Endothelial cell of umbilical vein (primary cell): ENCODE data around the gene PCDH15. TPM values are rescaled to one million over a fixed set of nuclear protein-coding genes. Genes with fewer than 3 reads are reported as not detected.

Experiments used
- BruUV-seq: library from RNA; stranded (reverse); fragments of 400-500 nt; replicated peaks from 2 replicates; lab custom pipeline; 2021; lab: Mats Ljungman, UMichigan
- CTCF ChIA-PET: fragments of 300-600, 350-600 bp; sonication (Branson Sonifier 250); formaldehyde crosslinking; loops from one replicate; lab custom pipeline; 2021; ENCODE audit warnings: antibody characterized with exemption, inconsistent platforms; lab: Charles Lee
- POLR2A ChIA-PET: fragments of 300-600, 350-600 bp; sonication (Branson Sonifier 250); formaldehyde crosslinking; loops from one replicate; lab custom pipeline; 2021; ENCODE audit warnings: antibody characterized with exemption, inconsistent platforms; lab: Charles Lee
- DNase-seq: peaks from one replicate; pipeline ENCODE4 v3.0.0-alpha.2; 2011; ENCODE audit warnings: low read depth, low spot score
- FAIRE-seq: peaks from 2 replicates; lab custom pipeline; 2011; peaks lifted over from hg19 to GRCh38; lab: Jason Lieb, UNC
- H2AFZ ChIP-seq: 2 replicates; pipeline ENCODE4 v1.6.0; 2012; ENCODE audit warnings: low read depth, low read length, control low read depth, inconsistent platforms
- H3K27ac ChIP-seq: 2 replicates; pipeline ENCODE4 v1.5.1; 2011; ENCODE audit warnings: low read depth, mild to moderate bottlenecking, control low read depth, low read length, moderate library complexity; ENCODE audit not compliant: insufficient read depth
- H3K27me3 ChIP-seq, 2 experiments: 2 replicates each; pipeline versions ENCODE4 v1.6.0 to v1.6.1; 2011; ENCODE audit warnings: low read length in 2 of 2, mixed read lengths in 1 of 2; ENCODE audit not compliant: control insufficient read depth in 2 of 2, insufficient read depth in 2 of 2
- H3K36me3 ChIP-seq, 2 experiments: 2 replicates in 1 of 2; 3 replicates in 1 of 2; pipeline ENCODE4 v1.5.1; 2011; ENCODE audit warnings: low read length in 2 of 2, mild to moderate bottlenecking in 1 of 2, moderate library complexity in 1 of 2; ENCODE audit not compliant: control insufficient read depth in 2 of 2, insufficient read depth in 2 of 2; ENCODE audit errors: extremely low read depth in 1 of 2
- H3K4me1 ChIP-seq: 3 replicates; pipeline ENCODE4 v1.5.1; 2011; ENCODE audit warnings: mild to moderate bottlenecking, low read length; ENCODE audit not compliant: control insufficient read depth, insufficient read depth; ENCODE audit errors: extremely low read depth
- H3K4me2 ChIP-seq: 2 replicates; pipeline ENCODE4 v1.6.1; 2011; ENCODE audit warnings: low read length, control low read depth, mixed read lengths; ENCODE audit not compliant: insufficient read depth
- H3K4me3 ChIP-seq, 3 experiments: fragments of 200-600 bp in 1 of 3; sonication (generic), shearing (Covaris generic) in 1 of 3; replicated peaks in 1 of 3; 2 replicates each; pipeline ENCODE4 v1.5.1; 2011 to 2016; ENCODE audit warnings: control low read depth in 3 of 3, low read length in 3 of 3, mild to moderate bottlenecking in 2 of 3, inconsistent platforms in 1 of 3, low read depth in 1 of 3, moderate library complexity in 1 of 3; ENCODE audit not compliant: insufficient read depth in 1 of 3
- H3K79me2 ChIP-seq: 2 replicates; pipeline ENCODE4 v1.6.0; 2012; ENCODE audit warnings: low read length, inconsistent platforms; ENCODE audit not compliant: control insufficient read depth, insufficient read depth
- H3K9ac ChIP-seq: replicated peaks from 2 replicates; pipeline ENCODE3; 2011; ENCODE audit warnings: low read length, control low read depth; ENCODE audit not compliant: insufficient read depth; ENCODE audit errors: extremely low read depth
- H3K9me1 ChIP-seq: replicated peaks from 3 replicates; pipeline ENCODE4 v1.6.0; 2011; ENCODE audit warnings: mild to moderate bottlenecking, low read length; ENCODE audit not compliant: control insufficient read depth, insufficient read depth; ENCODE audit errors: extremely low read depth
- H3K9me3 ChIP-seq: replicated peaks from 2 replicates; pipeline ENCODE4 v1.5.1; 2012; ENCODE audit warnings: low read length, inconsistent platforms; ENCODE audit not compliant: control insufficient read depth, insufficient read depth
- H4K20me1 ChIP-seq: replicated peaks from 2 replicates; pipeline ENCODE3; 2011; ENCODE audit warnings: mild to moderate bottlenecking, low read length; ENCODE audit not compliant: control insufficient read depth, insufficient read depth; ENCODE audit errors: extremely low read depth
- EZH2 ChIP-seq: IDR thresholded peaks from 2 replicates; pipeline ENCODE4 v1.6.1; 2012; ENCODE audit warnings: borderline replicate concordance, low read depth, mild to moderate bottlenecking, moderate library complexity, low read length, inconsistent platforms; ENCODE audit not compliant: severe bottlenecking
- FOS ChIP-seq: IDR thresholded peaks from 2 replicates; pipeline ENCODE4 v1.6.1; 2011; ENCODE audit warnings: mild to moderate bottlenecking, low read length, moderate library complexity, borderline replicate concordance; ENCODE audit not compliant: insufficient read depth
- GATA2 ChIP-seq: IDR thresholded peaks from 2 replicates; pipeline ENCODE4 v1.7.0; 2011; ENCODE audit warnings: low read depth, mild to moderate bottlenecking, moderate library complexity, mixed read lengths, low read length; ENCODE audit not compliant: insufficient read length, insufficient read depth
- JUN ChIP-seq: IDR thresholded peaks from 2 replicates; pipeline ENCODE4 v1.6.1; 2011; ENCODE audit warnings: borderline replicate concordance, low read depth; ENCODE audit not compliant: insufficient read length, insufficient read depth
- MYC ChIP-seq: IDR thresholded peaks from one replicate; pipeline ENCODE4 v1.6.1; 2011; ENCODE audit warnings: mild to moderate bottlenecking, low read depth, low read length
- POLR2A ChIP-seq: IDR thresholded peaks from 2 replicates; pipeline ENCODE4 v1.6.1; 2012; ENCODE audit warnings: low read depth, mild to moderate bottlenecking, control low read depth, low read length
- POLR2AphosphoS5 ChIP-seq: IDR thresholded peaks from 2 replicates; pipeline ENCODE4 v1.6.1; 2012; ENCODE audit warnings: low read depth, mild to moderate bottlenecking, control low read depth, low read length, moderate library complexity; ENCODE audit not compliant: insufficient read depth
- dilution Hi-C: fragments of 300-500 bp; cut with MboI; formaldehyde crosslinking; loops from one replicate; pipeline ENCODE4 v1.15.0; 2019; ENCODE audit warnings: low sequenced_read_pairs; ENCODE audit not compliant: extremely low pct_ligation_motif_present
- intact Hi-C: fragments of 100-400 bp; cut with micrococcal nuclease; formaldehyde crosslinking; loops from one replicate; pipeline ENCODE4 v1.10.0; 2022
- polyA plus RNA-seq, 4 experiments: library from polyadenylated mRNA; depleted of rRNA in 3 of 4; stranded (reverse) in 3 of 4; unstranded in 1 of 4; fragments of >200 nt; gene quantifications; 2 replicates each; pipeline versions ENCODE4 v1.2.1 to v1.2.3, GENCODE V29; 2011 to 2012; ENCODE audit warnings: missing spikeins in 1 of 4
- total RNA-seq: library from RNA; stranded (reverse); gene quantifications from 2 replicates; pipeline ENCODE4 v1.2.3, GENCODE V29; 2021
- TF ChIP-seq, protein P1 (sequence below), 2 donors: IDR thresholded peaks; 1 replicate in 1 of 2; 2 replicates in 1 of 2; pipeline ENCODE4 v1.5.1; 2011; ENCODE audit warnings: low read length in 2 of 2, mild to moderate bottlenecking in 2 of 2, moderate library complexity in 2 of 2, control low read depth in 1 of 2, inconsistent platforms in 1 of 2, low read depth in 1 of 2; ENCODE audit not compliant: insufficient read depth in 1 of 2; ENCODE audit errors: extremely low read depth in 1 of 2
- TF ChIP-seq, protein P2 (sequence below): IDR thresholded peaks from 2 replicates; pipeline ENCODE4 v1.6.1; 2011; ENCODE audit not compliant: insufficient read depth, insufficient read length

Gene PCDH15
- total and polyA plus RNA-seq, 2 donors (not counting 3 experiments of a cell fraction or from before 2014, with no cell fraction given) = 0.04 TPM; not detected in 1

DNA sequence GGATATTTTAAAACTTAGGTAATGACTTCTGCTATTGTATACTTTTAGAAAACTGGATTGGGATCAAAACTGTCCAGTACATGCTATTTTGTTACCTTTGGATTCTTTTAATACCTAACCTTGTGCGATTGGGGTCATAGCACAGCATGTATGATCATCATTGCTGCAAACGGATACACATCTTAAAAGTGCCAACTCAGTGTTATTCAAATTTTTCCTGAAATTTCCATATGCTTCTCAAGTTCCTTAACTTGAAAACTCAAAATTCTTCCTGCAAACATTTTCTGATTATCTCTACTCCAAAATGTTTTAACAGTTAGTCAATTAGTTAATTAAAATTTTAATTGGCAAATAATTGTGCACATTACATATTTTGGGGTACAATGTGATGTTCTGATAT lies 147.5 kb downstream of the PCDH15 start:
- no peak for TF ChIP-seq EZH2
- H3K79me2 ChIP-seq = no peaks in the 10 kb centered on the region
- dilution Hi-C loops = no loop called here
- no TSS peak for BruUV-seq
- DNase-seq (no peak), FAIRE-seq (no peak)
- no peaks in the 10 kb centered on the region for H3K36me3 ChIP-seq
- H3K9ac ChIP-seq = no peak overlapping the region
- H3K4me2 ChIP-seq = no peak overlapping the region
- no peaks in the 10 kb centered on the region for H3K27me3 ChIP-seq
- no peaks in the 10 kb centered on the region for H3K9me1 ChIP-seq
- no peaks in the 10 kb centered on the region for H3K4me1 ChIP-seq
- H3K27ac ChIP-seq = no peak overlapping the region
- intact Hi-C loops = no loop called here
- CTCF ChIA-PET = no interaction called here
- H4K20me1 ChIP-seq = no peaks in the 10 kb centered on the region
- no peak overlapping the region for H3K4me3 ChIP-seq
- POLR2A ChIA-PET = no interaction called here
- no peak overlapping the region for H2AFZ ChIP-seq
- H3K9me3 ChIP-seq = no peaks in the 10 kb centered on the region

DNA sequence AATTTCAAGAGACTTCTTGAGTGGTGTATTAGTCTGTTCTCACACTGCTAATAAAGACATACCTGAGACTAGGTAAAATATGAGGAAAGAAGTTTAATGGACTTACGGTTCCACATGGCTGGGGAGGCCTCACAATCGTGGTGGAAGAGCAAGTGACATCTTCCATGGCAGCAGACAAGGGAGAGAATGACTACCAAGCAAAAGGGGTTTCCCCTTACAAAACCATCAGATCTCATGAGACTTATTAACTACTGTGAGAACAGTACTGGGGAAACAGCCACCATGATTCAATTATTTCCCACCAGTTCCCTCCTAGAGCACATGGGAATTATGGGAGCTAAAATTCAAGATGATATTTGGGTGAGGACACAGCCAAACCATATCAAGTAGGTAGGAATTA lies 150.5 kb downstream of the PCDH15 start:
- no peak overlapping the region for H3K4me3 ChIP-seq
- ChIA-PET POLR2A (no interaction called here), CTCF (no interaction called here)
- intact Hi-C loops = no loop called here
- no peaks in the 10 kb centered on the region for H3K9me3 ChIP-seq
- BruUV-seq = no TSS peak
- no peak overlapping the region for H3K4me2 ChIP-seq
- dilution Hi-C loops = no loop called here
- no peak overlapping the region for H3K9ac ChIP-seq
- no peak for TF ChIP-seq GATA2
- no peak for TF ChIP-seq POLR2AphosphoS5
- TF ChIP-seq, protein P1, sequence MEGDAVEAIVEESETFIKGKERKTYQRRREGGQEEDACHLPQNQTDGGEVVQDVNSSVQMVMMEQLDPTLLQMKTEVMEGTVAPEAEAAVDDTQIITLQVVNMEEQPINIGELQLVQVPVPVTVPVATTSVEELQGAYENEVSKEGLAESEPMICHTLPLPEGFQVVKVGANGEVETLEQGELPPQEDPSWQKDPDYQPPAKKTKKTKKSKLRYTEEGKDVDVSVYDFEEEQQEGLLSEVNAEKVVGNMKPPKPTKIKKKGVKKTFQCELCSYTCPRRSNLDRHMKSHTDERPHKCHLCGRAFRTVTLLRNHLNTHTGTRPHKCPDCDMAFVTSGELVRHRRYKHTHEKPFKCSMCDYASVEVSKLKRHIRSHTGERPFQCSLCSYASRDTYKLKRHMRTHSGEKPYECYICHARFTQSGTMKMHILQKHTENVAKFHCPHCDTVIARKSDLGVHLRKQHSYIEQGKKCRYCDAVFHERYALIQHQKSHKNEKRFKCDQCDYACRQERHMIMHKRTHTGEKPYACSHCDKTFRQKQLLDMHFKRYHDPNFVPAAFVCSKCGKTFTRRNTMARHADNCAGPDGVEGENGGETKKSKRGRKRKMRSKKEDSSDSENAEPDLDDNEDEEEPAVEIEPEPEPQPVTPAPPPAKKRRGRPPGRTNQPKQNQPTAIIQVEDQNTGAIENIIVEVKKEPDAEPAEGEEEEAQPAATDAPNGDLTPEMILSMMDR (IDR thresholded peaks at IDR 0.05; ENCODE audit: extremely low read depth in 1 of 2, insufficient read depth in 1 of 2, low read depth in 1 of 2, low read length in 2 of 2) = no peak
- no peak for TF ChIP-seq FOS
- no peak for TF ChIP-seq POLR2A
- TF ChIP-seq JUN = no peak
- TF ChIP-seq, protein P2, sequence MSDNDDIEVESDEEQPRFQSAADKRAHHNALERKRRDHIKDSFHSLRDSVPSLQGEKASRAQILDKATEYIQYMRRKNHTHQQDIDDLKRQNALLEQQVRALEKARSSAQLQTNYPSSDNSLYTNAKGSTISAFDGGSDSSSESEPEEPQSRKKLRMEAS = no peak
- no peak for TF ChIP-seq EZH2
- no peak for TF ChIP-seq MYC
- H3K9me1 ChIP-seq = no peaks in the 10 kb centered on the region
- H3K27ac ChIP-seq = no peak overlapping the region
- H3K79me2 ChIP-seq = no peaks in the 10 kb centered on the region
- H3K36me3 ChIP-seq = no peaks in the 10 kb centered on the region
- no peak for DNase-seq
- H3K27me3 ChIP-seq = no peaks in the 10 kb centered on the region
- no peaks in the 10 kb centered on the region for H3K4me1 ChIP-seq
- no peak overlapping the region for H2AFZ ChIP-seq
- no peak for FAIRE-seq
- no peaks in the 10 kb centered on the region for H4K20me1 ChIP-seq
